K562 (cell line): Measurements from ENCODE around the gene FBXW7. TPM values are rescaled to one million over a fixed set of nuclear protein-coding genes. Genes with fewer than 3 reads are reported as not detected.

ENCODE experiments used
- CGGBP1 ChIP-seq: fragments of 250-450 bp; sonication (Bioruptor Pico); IDR thresholded peaks from 2 replicates; pipeline ENCODE4 v1.9.0; 2021; ENCODE audit warnings: mild to moderate bottlenecking
- CREB3 ChIP-seq: fragments of 450-650 bp; conservative IDR thresholded peaks from 2 replicates; pipeline ENCODE4 v1.6.1; 2016; ENCODE audit warnings: missing genetic modification characterization, low read depth, mild to moderate bottlenecking, missing compliant biosample characterization, moderate library complexity
- CREB3L1 ChIP-seq: fragments of 450-650 bp; IDR thresholded peaks from 2 replicates; pipeline ENCODE4 v1.6.1; 2014; ENCODE audit warnings: low read depth, mild to moderate bottlenecking, moderate library complexity, borderline replicate concordance
- HDAC1 ChIP-seq, 2 experiments: fragments of 450-650 bp; IDR thresholded peaks; 2 replicates each; pipeline ENCODE4 v1.6.1; 2016 to 2017; ENCODE audit warnings: inconsistent platforms in 1 of 2, mild to moderate bottlenecking in 1 of 2, moderate library complexity in 1 of 2
- HDGF ChIP-seq: fragments of 450-650 bp; IDR thresholded peaks from 2 replicates; pipeline ENCODE4 v1.6.1; 2016
- HMGN3 ChIP-seq: IDR thresholded peaks from 2 replicates; pipeline ENCODE4 v1.6.1; 2011; ENCODE audit warnings: borderline replicate concordance, low read depth, mild to moderate bottlenecking, mixed read lengths, low read length; ENCODE audit not compliant: insufficient read length; ENCODE audit errors: extremely low read depth
- IFI16 ChIP-seq: fragments of 250-450 bp; sonication (Bioruptor Pico); IDR thresholded peaks from 2 replicates; pipeline ENCODE4 v2.1.2; 2022; ENCODE audit warnings: mild to moderate bottlenecking, inconsistent platforms
- MEF2D ChIP-seq: conservative IDR thresholded peaks from 2 replicates; pipeline ENCODE4 v1.6.1; 2016; ENCODE audit warnings: low read depth, missing genetic modification characterization, missing compliant biosample characterization
- POLR2B ChIP-seq: fragments of 450-650 bp; IDR thresholded peaks from 2 replicates; pipeline ENCODE4 v1.6.1; 2018; ENCODE audit warnings: low read depth; ENCODE audit not compliant: partially characterized antibody
- POLR2G ChIP-seq: fragments of 200-400 bp; formaldehyde crosslinking; IDR thresholded peaks from 2 replicates; pipeline ENCODE4 v1.6.1; 2017; ENCODE audit warnings: low read depth, mild to moderate bottlenecking, antibody characterized with exemption, low read length, moderate library complexity
- RBM17 ChIP-seq: fragments of 200-400 bp; formaldehyde crosslinking; IDR thresholded peaks from 2 replicates; pipeline ENCODE4 v1.6.1; 2017; ENCODE audit warnings: low read depth, mild to moderate bottlenecking, low read length, borderline replicate concordance
- SIN3B ChIP-seq: fragments of 450-650 bp; IDR thresholded peaks from 2 replicates; pipeline ENCODE4 v1.6.1; 2017; ENCODE audit warnings: low read depth, mild to moderate bottlenecking, moderate library complexity
- TCF7L2 ChIP-seq: fragments of 150-350 bp; IDR thresholded peaks from 2 replicates; pipeline ENCODE4 v1.6.1; 2016; ENCODE audit warnings: low read depth, mild to moderate bottlenecking, low read length, moderate library complexity
- UBTF ChIP-seq, 2 experiments: IDR thresholded peaks; 2 replicates each; pipeline ENCODE4 v1.6.1; 2012; ENCODE audit warnings: improper control_type of control experiment in 2 of 2, low read depth in 2 of 2, low read length in 2 of 2, borderline replicate concordance in 1 of 2
- ZBTB7A ChIP-seq: IDR thresholded peaks from 2 replicates; pipeline ENCODE4 v1.6.1; 2011; ENCODE audit warnings: low read depth, mild to moderate bottlenecking, low read length, moderate library complexity, borderline replicate concordance; ENCODE audit not compliant: control insufficient read depth
- ZNF175 ChIP-seq: fragments of 200-800 bp; sonication (Bioruptor generic); IDR thresholded peaks from 2 replicates; pipeline ENCODE4 v1.6.1; 2016; ENCODE audit warnings: low read depth, mild to moderate bottlenecking, missing genetic modification characterization, missing compliant biosample characterization
- ZNF398 ChIP-seq: fragments of 250-450 bp; sonication (Bioruptor Pico); IDR thresholded peaks from 2 replicates; pipeline ENCODE4 v1.8.0; 2021; ENCODE audit warnings: moderate library complexity, mild to moderate bottlenecking, inconsistent platforms
- ZNF561 ChIP-seq: fragments of 450-650 bp; formaldehyde crosslinking; conservative IDR thresholded peaks from 2 replicates; pipeline ENCODE4 v1.4.0; 2020; ENCODE audit warnings: mild to moderate bottlenecking, moderate library complexity
- polyA plus RNA-seq, 8 experiments: library from polyadenylated mRNA; depleted of rRNA in 4 of 8; stranded (reverse) in 5 of 8; unstranded in 3 of 8; fragments of >200 nt; fragmentation: Nextera tagmentation in 2 of 8; fragmentation: Illumina TruSeq in 1 of 8; extraction: Ambion mirVana in 2 of 8; extraction: Trizol in 1 of 8; gene quantifications; 2 replicates each; pipeline versions ENCODE4 v1.2.1 to v1.2.3, GENCODE V29; 2011 to 2014; ENCODE audit warnings: inconsistent platforms in 1 of 8, missing spikeins in 1 of 8
- total RNA-seq, 7 experiments: library from RNA; depleted of rRNA in 6 of 7; stranded (reverse); fragments of >200 nt in 6 of 7; fragmentation: Illumina TruSeq in 2 of 7; extraction: Trizol in 2 of 7; gene quantifications; 2 replicates each; pipeline versions ENCODE4 v1.2.1 to v1.2.3, GENCODE V29; 2011 to 2021; ENCODE audit warnings: low replicate concordance in 1 of 7

The FBXW7 gene
- total and polyA plus RNA-seq, 9 of the 15 experiments (the other 6 are each of a cell fraction or from before 2014, with no cell fraction given), result 6.8 to 44.2 (median 16.4) TPM

GRCh38 chr4:152535903-152536544 lies at the start of gene FBXW7 (continued):
- no peak for TF ChIP-seq HMGN3
- no peak for TF ChIP-seq ZNF561 (CRISPR knock-in tag)
- TF ChIP-seq HDAC1 (IDR thresholded peaks at IDR 0.05), result peak in 1 of 2 experiments; percentile 78; a peak in 2 of 4 replicates
- TF ChIP-seq ZBTB7A, result peak; percentile 20; the same call in 1 of the 2 replicates
- no peak for TF ChIP-seq IFI16 (CRISPR knock-in tag)
- no peak for TF ChIP-seq TCF7L2
- peak; percentile 94 for TF ChIP-seq POLR2G
- no peak for TF ChIP-seq CREB3 (tag)
- TF ChIP-seq MEF2D (tag), result no peak
- peak; percentile 70 to 73; a peak in 2 of 4 replicates for TF ChIP-seq UBTF (IDR thresholded peaks at IDR 0.05; ENCODE audit: borderline replicate concordance in 1 of 2, low read depth in 2 of 2, low read length in 2 of 2)
- peak; percentile 65 for TF ChIP-seq POLR2B
- TF ChIP-seq CGGBP1 (CRISPR knock-in tag), result 0 out of 2 replicates have a peak, but pooled peaks have one; percentile 61
- TF ChIP-seq CREB3L1, result no peak
- no peak for TF ChIP-seq RBM17
- TF ChIP-seq SIN3B, result peak; percentile 71
- no peak for TF ChIP-seq ZNF175 (CRISPR knock-in tag)
- TF ChIP-seq ZNF398, result no peak
- no peak for TF ChIP-seq HDGF
